Measurements from ENCODE around the gene PTPN14.

The PTPN14 gene

DNA sequence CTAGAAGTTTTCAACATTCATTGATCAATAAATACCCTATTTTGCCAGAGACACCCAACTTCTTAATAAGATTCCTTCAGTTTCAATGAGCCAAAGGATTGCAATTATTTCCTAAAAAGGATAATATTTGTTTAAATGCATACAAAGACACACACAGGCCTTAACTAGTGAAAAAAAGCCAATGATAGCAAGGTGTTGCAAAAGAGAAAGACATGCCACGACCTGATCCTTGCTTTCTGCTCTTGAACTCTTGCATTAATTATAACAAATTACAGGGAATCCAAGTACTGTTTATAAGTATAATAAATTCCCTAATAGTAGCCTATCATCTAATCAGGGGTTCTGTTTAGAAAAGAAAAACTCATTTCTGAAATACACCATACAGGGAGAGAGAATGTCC is 131.1 kb downstream of the PTPN14 start:
- no peaks in the 10 kb centered on the region for H3K36me3 ChIP-seq
- peaks cover 37% of the 10 kb centered on the region for H3K27me3 ChIP-seq
- no peaks in the 10 kb centered on the region for H3K4me1 ChIP-seq
- no peak for DNase-seq
- H3K9me3 ChIP-seq: no peaks in the 10 kb centered on the region
- TF ChIP-seq, protein P1, sequence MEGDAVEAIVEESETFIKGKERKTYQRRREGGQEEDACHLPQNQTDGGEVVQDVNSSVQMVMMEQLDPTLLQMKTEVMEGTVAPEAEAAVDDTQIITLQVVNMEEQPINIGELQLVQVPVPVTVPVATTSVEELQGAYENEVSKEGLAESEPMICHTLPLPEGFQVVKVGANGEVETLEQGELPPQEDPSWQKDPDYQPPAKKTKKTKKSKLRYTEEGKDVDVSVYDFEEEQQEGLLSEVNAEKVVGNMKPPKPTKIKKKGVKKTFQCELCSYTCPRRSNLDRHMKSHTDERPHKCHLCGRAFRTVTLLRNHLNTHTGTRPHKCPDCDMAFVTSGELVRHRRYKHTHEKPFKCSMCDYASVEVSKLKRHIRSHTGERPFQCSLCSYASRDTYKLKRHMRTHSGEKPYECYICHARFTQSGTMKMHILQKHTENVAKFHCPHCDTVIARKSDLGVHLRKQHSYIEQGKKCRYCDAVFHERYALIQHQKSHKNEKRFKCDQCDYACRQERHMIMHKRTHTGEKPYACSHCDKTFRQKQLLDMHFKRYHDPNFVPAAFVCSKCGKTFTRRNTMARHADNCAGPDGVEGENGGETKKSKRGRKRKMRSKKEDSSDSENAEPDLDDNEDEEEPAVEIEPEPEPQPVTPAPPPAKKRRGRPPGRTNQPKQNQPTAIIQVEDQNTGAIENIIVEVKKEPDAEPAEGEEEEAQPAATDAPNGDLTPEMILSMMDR (IDR thresholded peaks at IDR 0.05; ENCODE audit: low read depth, low read length): no peak
- no peak overlapping the region for H3K4me3 ChIP-seq (ENCODE audit: low read depth, low read length)

DNA sequence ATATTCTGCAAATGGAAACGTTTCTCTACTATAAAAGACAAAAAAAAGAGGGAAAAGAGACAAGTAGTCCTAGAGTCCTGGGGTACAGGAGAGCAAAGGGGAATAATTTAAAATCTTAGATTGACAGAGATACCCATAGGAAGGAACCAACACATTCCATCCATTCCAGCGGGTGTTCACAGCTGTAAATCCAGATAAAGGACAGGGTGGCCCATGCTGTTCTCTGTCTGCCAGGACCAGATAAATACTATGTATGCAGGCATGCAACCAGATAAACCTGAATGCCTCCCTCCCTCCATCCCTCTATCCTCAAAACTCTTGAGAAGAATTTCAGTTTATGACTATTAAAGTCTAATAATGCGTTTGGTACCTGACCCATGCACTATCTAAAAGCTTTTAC is 131.8 kb downstream of the PTPN14 start:
- Histone ChIP-seq H3K4me3 (ENCODE audit: low read depth, low read length) (no peak overlapping the region), H3K27me3 (peaks cover 34% of the 10 kb centered on the region), H3K9me3 (no peaks in the 10 kb centered on the region), H3K36me3 (no peaks in the 10 kb centered on the region), H3K4me1 (no peaks in the 10 kb centered on the region)
- TF ChIP-seq, protein P1 (IDR thresholded peaks at IDR 0.05; ENCODE audit: low read depth, low read length): no peak
- DNase-seq: no peak

DNA sequence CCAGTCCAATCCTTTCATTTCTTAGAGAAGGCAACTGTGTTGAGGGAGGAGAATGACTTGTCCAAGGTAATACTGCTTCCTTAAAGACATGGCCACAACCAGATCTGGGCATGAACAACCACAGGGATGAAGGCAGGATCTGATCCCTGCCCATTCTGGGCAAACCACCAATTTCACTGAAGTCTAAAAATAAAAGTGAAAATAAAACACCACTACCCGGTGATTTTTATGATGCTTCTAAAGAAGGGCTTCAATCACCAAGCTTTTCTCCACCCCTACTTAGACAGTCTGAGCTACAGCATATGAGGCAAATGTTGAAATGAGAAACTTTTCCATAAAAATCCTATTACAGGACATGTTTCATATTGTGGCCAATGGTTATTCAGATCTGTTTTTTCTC is 133.0 kb downstream of the PTPN14 start:
- Histone ChIP-seq H3K9me3 (no peaks in the 10 kb centered on the region), H3K4me1 (no peaks in the 10 kb centered on the region), H3K27me3 (peaks cover 34% of the 10 kb centered on the region), H3K4me3 (ENCODE audit: low read depth, low read length) (no peak overlapping the region), H3K36me3 (no peaks in the 10 kb centered on the region)
- DNase-seq: no peak
- TF ChIP-seq, protein P1 (IDR thresholded peaks at IDR 0.05; ENCODE audit: low read depth, low read length): no peak

DNA sequence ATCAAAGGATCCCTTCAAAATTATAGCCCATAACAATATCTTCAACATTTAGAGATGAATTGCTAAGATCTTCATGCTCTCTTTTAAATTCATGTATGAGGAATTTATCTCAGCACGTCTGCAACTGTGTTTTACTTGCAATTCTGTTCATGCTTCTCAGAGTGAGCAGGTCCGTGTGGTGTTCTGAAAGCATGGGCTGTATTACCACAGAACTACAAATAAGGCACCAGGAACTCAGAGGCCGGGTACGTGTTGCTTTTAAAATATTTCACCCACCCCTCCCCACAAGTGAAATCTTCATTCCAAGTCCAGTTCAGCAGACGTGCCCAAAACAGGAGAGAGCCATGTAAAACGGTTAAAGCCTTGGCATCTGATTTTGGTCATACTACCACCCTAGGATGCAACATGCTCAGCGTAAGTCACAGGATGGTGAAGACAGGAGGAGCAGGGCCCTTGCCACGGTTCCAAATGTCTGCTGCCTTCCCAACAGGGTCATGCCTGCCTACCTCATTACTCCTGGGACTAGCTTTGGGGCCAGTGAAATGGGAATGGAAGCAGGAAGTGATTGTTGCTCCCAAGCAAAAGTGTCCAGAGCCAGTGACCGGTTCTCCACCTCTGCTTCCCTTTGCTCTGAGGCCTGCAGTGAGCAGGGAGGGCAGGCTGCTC is 133.7 kb downstream of the PTPN14 start:
- DNase-seq: no peak
- Histone ChIP-seq H3K9me3 (no peaks in the 10 kb centered on the region), H3K36me3 (no peaks in the 10 kb centered on the region), H3K27me3 (peaks cover 33% of the 10 kb centered on the region), H3K4me3 (ENCODE audit: low read depth, low read length) (no peak overlapping the region), H3K4me1 (no peaks in the 10 kb centered on the region)
- TF ChIP-seq, protein P1 (IDR thresholded peaks at IDR 0.05; ENCODE audit: low read depth, low read length): no peak

DNA sequence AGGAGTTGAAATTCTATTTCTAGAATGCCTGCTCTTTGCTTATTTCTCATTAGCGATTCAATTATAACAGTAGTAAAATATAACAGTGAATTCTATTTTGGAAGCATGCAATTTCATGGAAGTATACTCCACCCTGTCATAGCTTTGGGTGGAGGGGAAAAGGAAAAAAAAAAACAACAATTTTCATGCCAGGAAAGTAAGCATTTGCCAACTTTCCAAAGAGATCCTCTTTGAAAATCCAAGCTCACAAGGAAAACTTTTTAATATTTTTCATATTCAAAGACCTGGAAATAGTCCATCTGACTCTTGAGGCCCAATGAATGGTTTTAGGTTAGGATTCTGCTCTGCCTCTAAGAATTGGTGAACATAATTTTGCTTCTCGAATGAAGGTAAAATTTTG is 134.5 kb downstream of the PTPN14 start:
- no peak for DNase-seq
- H3K4me1 ChIP-seq: no peaks in the 10 kb centered on the region
- H3K36me3 ChIP-seq: no peaks in the 10 kb centered on the region
- no peaks in the 10 kb centered on the region for H3K9me3 ChIP-seq
- no peak overlapping the region for H3K4me3 ChIP-seq (ENCODE audit: low read depth, low read length)
- TF ChIP-seq, protein P1 (IDR thresholded peaks at IDR 0.05; ENCODE audit: low read depth, low read length): no peak
- H3K27me3 ChIP-seq: peaks cover 28% of the 10 kb centered on the region

DNA sequence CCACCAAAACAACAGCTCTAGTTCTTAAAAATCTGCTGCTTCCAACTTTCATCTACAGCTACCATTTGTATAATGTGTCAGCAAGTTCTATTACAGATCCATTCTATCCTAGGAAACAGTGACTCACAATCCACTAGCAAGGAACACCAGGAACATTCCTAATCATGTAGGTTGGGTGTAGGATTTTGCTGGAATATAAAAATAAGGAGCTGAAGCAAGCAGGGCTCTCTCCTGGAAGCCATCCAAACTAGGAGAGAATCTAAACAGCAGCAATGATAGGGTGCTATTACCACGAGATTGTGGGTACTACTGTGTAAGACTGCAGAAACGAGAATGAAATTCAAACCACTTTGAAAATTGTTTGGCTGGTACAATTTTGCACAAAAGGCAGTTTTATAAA is 135.0 kb downstream of the PTPN14 start:
- H3K4me1 ChIP-seq: no peaks in the 10 kb centered on the region
- peaks cover 28% of the 10 kb centered on the region for H3K27me3 ChIP-seq
- H3K4me3 ChIP-seq (ENCODE audit: low read depth, low read length): no peak overlapping the region
- H3K36me3 ChIP-seq: no peaks in the 10 kb centered on the region
- H3K9me3 ChIP-seq: no peaks in the 10 kb centered on the region
- no peak for DNase-seq
- TF ChIP-seq, protein P1 (IDR thresholded peaks at IDR 0.05; ENCODE audit: low read depth, low read length): no peak

All from BE2C (cell line).